Measurements from ENCODE around the gene ABCA13. TPM values are rescaled to one million over a fixed set of nuclear protein-coding genes. Genes with fewer than 3 reads are reported as not detected.

Gene ABCA13
- total RNA-seq, 3 donors from 2014 or later (not counting 1 experiment from before 2014, with no cell fraction given), result 0.05 to 0.09 TPM; not detected in 1

GRCh38 chr7:48177271-48177670 is 6.0 kb downstream of the ABCA13 start:
- DNase-seq, result no peak
- H3K36me3 ChIP-seq (ENCODE audit: control insufficient read depth, insufficient read depth, low read length), result no peaks in the 10 kb centered on the region
- H3K4me1 ChIP-seq (ENCODE audit: control insufficient read depth, insufficient read depth, low read length), result no peaks in the 10 kb centered on the region
- TF ChIP-seq, protein P1, sequence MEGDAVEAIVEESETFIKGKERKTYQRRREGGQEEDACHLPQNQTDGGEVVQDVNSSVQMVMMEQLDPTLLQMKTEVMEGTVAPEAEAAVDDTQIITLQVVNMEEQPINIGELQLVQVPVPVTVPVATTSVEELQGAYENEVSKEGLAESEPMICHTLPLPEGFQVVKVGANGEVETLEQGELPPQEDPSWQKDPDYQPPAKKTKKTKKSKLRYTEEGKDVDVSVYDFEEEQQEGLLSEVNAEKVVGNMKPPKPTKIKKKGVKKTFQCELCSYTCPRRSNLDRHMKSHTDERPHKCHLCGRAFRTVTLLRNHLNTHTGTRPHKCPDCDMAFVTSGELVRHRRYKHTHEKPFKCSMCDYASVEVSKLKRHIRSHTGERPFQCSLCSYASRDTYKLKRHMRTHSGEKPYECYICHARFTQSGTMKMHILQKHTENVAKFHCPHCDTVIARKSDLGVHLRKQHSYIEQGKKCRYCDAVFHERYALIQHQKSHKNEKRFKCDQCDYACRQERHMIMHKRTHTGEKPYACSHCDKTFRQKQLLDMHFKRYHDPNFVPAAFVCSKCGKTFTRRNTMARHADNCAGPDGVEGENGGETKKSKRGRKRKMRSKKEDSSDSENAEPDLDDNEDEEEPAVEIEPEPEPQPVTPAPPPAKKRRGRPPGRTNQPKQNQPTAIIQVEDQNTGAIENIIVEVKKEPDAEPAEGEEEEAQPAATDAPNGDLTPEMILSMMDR (IDR thresholded peaks at IDR 0.05), result no peak
- Mint-ChIP-seq H3K4me1 (no peaks in the 10 kb centered on the region), H3K4me3 (no peak overlapping the region), H3K27me3 (ENCODE audit: low read depth in 2 of 2) (peaks cover 0 to 19% of the 10 kb centered on the region in 2 donors), H3K9me3 (no peaks in the 10 kb centered on the region), H3K36me3 (no peaks in the 10 kb centered on the region), H3K27ac (no peak overlapping the region)
- H3K4me3 ChIP-seq (ENCODE audit: low read length), result no peak overlapping the region
- no peak for ATAC-seq
- 94% methylated on average over 11 of the region's 11 CpGs for WGBS (ENCODE audit: insufficient coverage)
- H3K27me3 ChIP-seq (ENCODE audit: control insufficient read depth, insufficient read depth, low read length), result no peaks in the 10 kb centered on the region
- no peaks in the 10 kb centered on the region for H3K9me3 ChIP-seq (ENCODE audit: control insufficient read depth, insufficient read depth, low read length)
- H3K27ac ChIP-seq (ENCODE audit: low read length), result no peak overlapping the region
- intact Hi-C loops (cut with micrococcal nuclease), result no loop called here

DNA sequence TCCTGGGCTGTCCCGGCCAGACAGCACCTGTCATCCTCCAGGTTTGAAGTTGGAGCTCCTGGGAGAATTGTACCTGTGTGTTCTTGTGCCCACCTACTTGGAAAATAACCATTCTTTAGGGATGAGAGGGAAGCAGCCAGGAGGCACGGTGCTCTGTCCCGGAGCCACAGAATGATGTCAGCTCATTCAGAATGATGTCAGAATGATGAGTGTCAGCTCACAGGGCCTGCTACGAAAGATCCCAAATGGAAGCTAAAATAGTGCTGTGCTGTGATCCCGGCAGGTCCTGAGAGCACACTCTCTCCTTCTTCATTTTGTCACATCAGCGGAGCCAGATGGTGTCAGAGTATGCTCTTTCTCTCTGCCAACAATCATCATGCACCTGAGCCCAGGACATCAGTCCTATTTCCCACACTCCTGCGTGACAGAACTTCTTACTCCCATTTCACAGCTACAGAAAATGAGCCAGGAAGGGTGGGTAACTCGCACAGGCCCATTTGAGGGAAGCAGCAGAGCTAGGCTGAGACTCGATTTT is 8.3 kb downstream of the ABCA13 start:
- Mint-ChIP-seq H3K9me3 (no peaks in the 10 kb centered on the region), H3K4me1 (no peaks in the 10 kb centered on the region), H3K27ac (no peak overlapping the region), H3K36me3 (no peaks in the 10 kb centered on the region), H3K27me3 (ENCODE audit: low read depth in 2 of 2) (peaks cover 0 to 6% of the 10 kb centered on the region in 2 donors), H3K4me3 (no peak overlapping the region)
- no peaks in the 10 kb centered on the region for H3K4me1 ChIP-seq (ENCODE audit: control insufficient read depth, insufficient read depth, low read length)
- no peaks in the 10 kb centered on the region for H3K9me3 ChIP-seq (ENCODE audit: control insufficient read depth, insufficient read depth, low read length)
- WGBS (ENCODE audit: insufficient coverage), result 81% methylated on average over 9 of the region's 9 CpGs
- no peak overlapping the region for H3K27ac ChIP-seq (ENCODE audit: low read length)
- DNase-seq (no peak), ATAC-seq (no peak)
- intact Hi-C loops (cut with micrococcal nuclease), result no loop called here
- H3K27me3 ChIP-seq (ENCODE audit: control insufficient read depth, insufficient read depth, low read length), result no peaks in the 10 kb centered on the region
- no peak overlapping the region for H3K4me3 ChIP-seq (ENCODE audit: low read length)
- H3K36me3 ChIP-seq (ENCODE audit: control insufficient read depth, insufficient read depth, low read length), result no peaks in the 10 kb centered on the region
- TF ChIP-seq, protein P1 (IDR thresholded peaks at IDR 0.05), result no peak

DNA sequence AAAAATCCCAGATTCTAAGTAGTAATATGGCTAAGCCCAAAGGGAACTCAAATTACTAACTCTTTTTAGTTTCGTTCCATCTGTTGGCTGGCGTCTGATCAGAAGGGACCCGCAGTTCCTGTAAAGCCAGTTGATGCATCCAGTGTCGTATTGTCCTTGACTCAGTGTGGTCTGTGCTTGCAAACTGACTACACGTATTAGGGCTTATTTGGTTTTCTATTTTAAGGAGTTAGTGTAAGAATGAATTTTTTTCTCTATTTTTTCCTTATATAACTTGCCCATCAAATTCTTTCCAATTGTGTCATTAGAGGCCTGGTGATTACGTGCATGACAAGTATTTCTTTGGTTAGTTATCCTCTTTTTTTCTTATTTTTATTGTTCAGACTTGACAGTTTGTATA is 9.7 kb downstream of the ABCA13 start:
- ATAC-seq (no peak), DNase-seq (no peak)
- Histone ChIP-seq H3K4me1 (ENCODE audit: control insufficient read depth, insufficient read depth, low read length) (no peaks in the 10 kb centered on the region), H3K27ac (ENCODE audit: low read length) (no peak overlapping the region), H3K27me3 (ENCODE audit: control insufficient read depth, insufficient read depth, low read length) (no peaks in the 10 kb centered on the region), H3K36me3 (ENCODE audit: control insufficient read depth, insufficient read depth, low read length) (no peaks in the 10 kb centered on the region), H3K9me3 (ENCODE audit: control insufficient read depth, insufficient read depth, low read length) (no peaks in the 10 kb centered on the region), H3K4me3 (ENCODE audit: low read length) (no peak overlapping the region)
- no peak overlapping the region for H3K27ac Mint-ChIP-seq
- H3K9me3 Mint-ChIP-seq, result no peaks in the 10 kb centered on the region
- TF ChIP-seq, protein P1 (IDR thresholded peaks at IDR 0.05), result no peak
- H3K4me3 Mint-ChIP-seq, result no peak overlapping the region
- H3K27me3 Mint-ChIP-seq (ENCODE audit: low read depth in 2 of 2), result peaks cover 0 to 2% of the 10 kb centered on the region in 2 donors
- H3K36me3 Mint-ChIP-seq, result no peaks in the 10 kb centered on the region
- 83% methylated on average over 4 of the region's 6 CpGs for WGBS (ENCODE audit: insufficient coverage)
- intact Hi-C loops (cut with micrococcal nuclease), result no loop called here
- no peaks in the 10 kb centered on the region for H3K4me1 Mint-ChIP-seq

DNA sequence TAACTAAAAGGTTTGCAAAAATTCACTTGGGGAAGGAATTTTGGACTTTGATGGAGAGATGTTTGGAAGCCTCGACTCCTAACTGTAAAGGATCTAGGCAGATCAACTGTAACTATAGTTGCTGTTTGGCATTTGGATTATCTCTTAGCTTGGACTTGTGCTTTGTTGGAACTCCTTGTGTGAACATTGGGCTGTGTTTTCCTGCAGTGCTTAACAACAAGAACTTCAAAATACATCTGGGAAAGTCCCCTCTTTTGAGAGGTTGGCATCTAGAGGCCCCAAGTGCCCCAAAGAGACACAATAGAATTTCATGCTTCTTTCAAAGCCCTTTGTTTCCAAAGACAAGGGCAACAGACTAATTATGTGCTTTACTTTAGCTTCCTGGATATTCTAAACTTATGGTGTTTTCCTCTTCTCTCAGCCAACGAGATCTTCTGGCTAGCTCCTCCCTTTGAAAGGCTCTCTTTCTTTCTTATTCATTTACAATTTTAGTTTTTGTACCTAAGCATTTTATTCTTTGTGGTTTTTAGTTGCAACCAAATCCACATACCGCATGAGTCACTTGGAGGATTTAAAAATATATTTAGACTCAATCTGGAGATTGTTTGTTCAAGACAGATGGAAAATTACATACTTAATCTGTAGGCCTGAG is 11.6 kb downstream of the ABCA13 start:
- WGBS (ENCODE audit: insufficient coverage), result 43% methylated on average over 2 of the region's 3 CpGs

More for the DNA sequence above, 11.6 kb downstream of the ABCA13 start:
- no peaks in the 10 kb centered on the region for H3K36me3 ChIP-seq (ENCODE audit: control insufficient read depth, insufficient read depth, low read length)
- H3K27ac Mint-ChIP-seq, result no peak overlapping the region
- no peak overlapping the region for H3K4me3 Mint-ChIP-seq
- peaks cover 1 to 11% of the 10 kb centered on the region in 2 donors for H3K27me3 Mint-ChIP-seq (ENCODE audit: low read depth in 2 of 2)
- ATAC-seq, result no peak
- no peak overlapping the region for H3K4me3 ChIP-seq (ENCODE audit: low read length)
- H3K27ac ChIP-seq (ENCODE audit: low read length), result no peak overlapping the region
- no peak for DNase-seq
- no peaks in the 10 kb centered on the region for H3K4me1 Mint-ChIP-seq
- H3K9me3 Mint-ChIP-seq, result no peaks in the 10 kb centered on the region
- no peaks in the 10 kb centered on the region for H3K27me3 ChIP-seq (ENCODE audit: control insufficient read depth, insufficient read depth, low read length)
- H3K9me3 ChIP-seq (ENCODE audit: control insufficient read depth, insufficient read depth, low read length), result no peaks in the 10 kb centered on the region
- no peaks in the 10 kb centered on the region for H3K36me3 Mint-ChIP-seq
- TF ChIP-seq, protein P1 (IDR thresholded peaks at IDR 0.05), result no peak
- intact Hi-C loops (cut with micrococcal nuclease), result no loop called here
- no peaks in the 10 kb centered on the region for H3K4me1 ChIP-seq (ENCODE audit: control insufficient read depth, insufficient read depth, low read length)

All from natural killer cell (primary cell).